T-helper 9 cell (primary cell): ENCODE data around the gene NGDN.
"Not testable (repeated sequence)": the region's sequence is repeated elsewhere in the genome, so short reads cannot be mapped to it uniquely, and the experiment has no call there.

Source experiments
- DNase-seq: peaks from one replicate; pipeline ENCODE4 v3.0.0-alpha.2; 2020

The NGDN gene

DNA sequence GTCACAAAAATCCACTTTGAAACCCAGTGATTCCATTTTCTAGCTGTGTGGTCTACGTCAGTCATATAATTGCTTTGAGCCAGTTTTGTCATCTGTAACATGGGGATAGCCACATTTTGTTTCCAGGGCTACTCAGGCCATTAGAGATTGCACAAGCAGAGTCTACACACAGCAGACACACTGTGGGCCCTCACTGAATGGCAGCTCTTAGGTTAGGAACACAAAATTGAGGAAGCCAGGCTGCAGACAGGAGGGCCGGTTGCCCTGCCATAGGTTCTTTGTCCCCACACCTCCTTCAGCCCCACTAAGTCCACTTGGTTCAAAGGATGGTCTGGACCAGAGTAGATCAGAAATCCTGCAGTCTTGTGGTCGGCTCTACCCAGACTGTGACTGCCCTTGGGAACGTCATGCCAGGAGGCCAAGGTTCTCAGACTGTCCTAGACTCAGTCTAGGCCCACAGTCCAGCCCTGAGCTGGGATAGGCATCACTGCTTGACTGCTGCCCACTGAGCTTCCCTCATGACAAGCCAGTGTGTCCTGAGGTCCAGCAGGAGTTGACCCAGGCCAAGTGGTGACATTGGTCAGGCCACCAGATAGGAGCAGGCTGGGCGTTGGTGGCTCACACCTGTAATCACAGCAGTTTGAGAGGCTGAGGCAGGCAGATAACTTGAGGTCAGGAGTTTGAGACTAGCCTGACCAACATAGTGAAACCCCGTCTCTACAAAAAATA, 30.2 kb upstream of the NGDN start:
- no peak for DNase-seq

DNA sequence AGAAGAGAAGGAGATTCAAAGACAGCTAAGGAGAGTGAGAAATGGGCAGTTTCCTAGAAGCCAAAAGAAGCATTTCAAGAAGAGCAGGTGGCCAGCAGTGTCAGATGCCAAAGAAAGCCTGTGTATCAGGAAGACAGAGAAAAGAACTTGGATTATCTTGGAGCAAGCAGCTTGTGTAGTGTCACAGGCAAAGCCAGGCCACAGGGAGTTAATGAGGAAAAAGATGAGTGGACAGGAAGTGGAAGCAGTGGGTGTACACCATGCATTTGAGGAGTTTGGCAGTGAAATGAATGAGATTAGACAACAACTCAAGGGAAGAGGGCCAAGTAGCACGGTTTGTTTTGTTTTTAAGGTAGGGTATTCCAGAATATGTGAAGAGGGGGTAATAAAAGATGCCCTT, 28.4 kb upstream of the NGDN start:
- no peak for DNase-seq

DNA sequence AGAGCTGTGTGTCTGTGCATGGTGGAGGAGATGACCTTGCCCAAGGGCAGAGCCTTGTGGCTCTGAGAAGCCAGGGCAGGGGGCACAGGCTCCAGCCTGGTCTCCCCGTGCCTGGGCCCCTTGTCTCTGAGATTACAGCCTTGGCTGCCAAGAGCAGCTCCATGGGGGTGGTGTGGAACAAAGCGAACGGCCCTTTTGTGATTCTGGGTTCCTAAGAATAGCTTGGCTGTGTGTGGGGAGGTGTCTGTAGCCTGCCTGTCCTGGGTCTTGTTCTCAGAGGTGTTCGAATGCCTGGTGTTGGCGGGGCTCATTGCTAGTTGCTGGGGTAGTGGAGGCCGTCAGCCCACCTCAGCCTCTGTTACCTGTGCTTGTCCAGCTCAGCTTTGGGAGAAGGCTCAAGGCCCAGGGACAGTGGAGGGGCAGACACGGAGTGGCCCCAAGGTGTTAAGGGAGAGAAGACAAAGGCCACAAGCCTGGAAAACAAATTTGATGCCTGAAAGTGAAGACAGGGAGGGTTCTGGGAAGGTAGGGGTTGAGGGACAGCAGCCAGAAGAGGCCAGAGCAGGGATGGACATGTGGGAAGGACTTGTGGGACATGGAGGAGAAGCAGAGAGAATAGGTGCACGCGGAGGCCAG, 26.7 kb upstream of the NGDN start:
- no peak for DNase-seq

DNA sequence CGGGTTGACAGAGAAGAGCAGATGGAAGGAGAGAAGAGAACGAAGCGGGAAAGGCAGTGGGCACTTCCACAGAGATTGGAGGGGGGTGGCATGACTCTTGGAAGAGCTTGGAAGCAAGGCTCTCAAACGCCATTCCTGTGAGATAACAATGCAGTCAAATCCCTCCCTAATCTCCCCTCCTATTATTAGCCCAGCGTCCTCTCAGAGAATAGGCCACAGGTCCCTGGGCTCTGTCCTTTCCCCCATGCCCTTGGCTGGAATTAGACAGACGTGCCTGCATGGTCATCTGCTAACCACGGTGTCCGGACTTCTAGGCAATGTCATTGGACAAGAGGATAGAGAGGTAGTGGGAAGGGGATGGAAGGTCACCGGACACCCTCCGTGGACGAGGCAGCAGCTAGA, 26.1 kb upstream of the NGDN start:
- no peak for DNase-seq

DNA sequence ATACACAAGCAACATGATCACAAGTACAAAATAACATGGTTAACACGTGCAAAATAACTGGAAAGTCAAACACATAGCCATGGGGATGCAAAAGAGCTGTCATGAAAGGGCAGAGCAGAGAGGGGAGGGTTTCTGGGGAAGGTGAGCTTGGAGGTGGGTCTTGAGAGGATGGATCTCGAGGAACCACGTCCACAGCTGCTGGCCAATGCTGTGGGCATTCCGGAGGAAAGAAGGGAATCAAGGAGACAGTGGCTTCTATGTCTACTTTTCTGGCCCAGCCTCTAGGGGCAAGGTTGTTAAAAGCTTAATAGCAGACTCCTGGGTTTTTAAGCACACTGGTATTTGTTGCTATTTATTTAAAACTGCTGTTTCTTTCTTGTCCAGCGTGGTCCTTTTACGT, 25.6 kb upstream of the NGDN start:
- no peak for DNase-seq

DNA sequence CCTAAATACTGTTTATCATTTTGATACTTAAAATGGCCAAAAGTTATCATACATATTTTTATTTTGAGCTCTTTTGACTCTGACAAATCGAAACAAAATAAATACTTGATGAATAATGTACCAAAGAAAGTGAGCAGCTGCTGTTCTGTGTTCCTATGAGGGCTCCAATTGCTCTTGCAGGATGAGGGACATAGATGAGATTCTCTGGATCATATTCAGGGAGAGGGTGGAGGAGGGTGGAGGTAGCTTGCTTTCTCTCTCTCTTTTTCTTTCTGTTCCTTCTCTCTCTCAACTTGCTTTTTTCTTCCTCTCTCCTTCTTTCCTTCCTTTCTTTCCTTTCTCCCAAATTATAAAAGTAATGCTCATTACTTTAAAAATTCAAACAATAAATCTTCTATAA, 25.2 kb upstream of the NGDN start:
- DNase-seq, result no peak

DNA sequence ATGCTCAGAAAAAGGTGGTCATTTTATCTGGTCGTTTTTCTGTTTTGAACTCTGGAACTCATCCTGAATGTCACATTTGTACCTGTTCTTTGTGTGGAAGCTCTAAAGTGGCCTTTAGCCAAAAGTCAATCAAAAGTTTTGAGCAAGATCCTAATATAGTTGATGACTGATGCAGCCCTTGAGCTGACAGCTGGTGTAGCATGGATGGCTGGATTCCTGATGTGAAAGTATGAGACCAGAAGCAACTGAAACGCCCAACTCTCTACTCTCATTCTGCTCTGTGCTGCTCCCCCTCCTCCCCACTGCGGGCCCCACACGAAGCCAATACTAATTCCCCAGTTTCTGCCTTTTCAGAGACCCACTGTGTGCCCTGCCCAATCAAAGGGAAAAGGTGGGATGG, 23.7 kb upstream of the NGDN start:
- DNase-seq, result no peak

DNA sequence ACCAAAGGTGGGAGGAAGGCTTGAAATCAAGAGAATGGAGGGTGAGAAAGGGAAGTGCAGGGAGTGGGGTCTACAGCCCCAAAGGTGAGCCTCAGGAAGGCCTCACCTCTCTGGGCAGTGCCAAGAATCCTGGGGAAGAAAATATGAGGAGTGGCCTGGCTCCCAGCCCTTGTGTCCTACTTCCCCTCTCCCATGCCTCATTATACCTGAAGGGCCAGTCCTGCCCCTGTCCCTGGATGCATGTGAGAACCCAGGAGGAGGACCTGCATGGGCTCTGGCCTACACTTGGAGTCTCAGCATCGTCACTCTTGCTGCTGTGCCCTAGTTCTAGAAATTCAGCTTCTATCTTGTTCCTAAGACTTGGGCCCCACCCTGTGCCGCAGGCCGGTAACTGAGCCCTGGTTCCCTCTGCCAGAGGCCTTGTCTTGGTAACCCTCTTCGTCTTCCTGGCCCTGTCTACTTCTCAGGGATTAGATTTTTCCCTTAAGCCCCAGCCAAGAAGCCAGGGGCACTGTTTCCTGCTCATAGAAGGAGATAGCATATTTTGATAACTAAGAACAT, 23.1 kb upstream of the NGDN start:
- DNase-seq, result no peak

DNA sequence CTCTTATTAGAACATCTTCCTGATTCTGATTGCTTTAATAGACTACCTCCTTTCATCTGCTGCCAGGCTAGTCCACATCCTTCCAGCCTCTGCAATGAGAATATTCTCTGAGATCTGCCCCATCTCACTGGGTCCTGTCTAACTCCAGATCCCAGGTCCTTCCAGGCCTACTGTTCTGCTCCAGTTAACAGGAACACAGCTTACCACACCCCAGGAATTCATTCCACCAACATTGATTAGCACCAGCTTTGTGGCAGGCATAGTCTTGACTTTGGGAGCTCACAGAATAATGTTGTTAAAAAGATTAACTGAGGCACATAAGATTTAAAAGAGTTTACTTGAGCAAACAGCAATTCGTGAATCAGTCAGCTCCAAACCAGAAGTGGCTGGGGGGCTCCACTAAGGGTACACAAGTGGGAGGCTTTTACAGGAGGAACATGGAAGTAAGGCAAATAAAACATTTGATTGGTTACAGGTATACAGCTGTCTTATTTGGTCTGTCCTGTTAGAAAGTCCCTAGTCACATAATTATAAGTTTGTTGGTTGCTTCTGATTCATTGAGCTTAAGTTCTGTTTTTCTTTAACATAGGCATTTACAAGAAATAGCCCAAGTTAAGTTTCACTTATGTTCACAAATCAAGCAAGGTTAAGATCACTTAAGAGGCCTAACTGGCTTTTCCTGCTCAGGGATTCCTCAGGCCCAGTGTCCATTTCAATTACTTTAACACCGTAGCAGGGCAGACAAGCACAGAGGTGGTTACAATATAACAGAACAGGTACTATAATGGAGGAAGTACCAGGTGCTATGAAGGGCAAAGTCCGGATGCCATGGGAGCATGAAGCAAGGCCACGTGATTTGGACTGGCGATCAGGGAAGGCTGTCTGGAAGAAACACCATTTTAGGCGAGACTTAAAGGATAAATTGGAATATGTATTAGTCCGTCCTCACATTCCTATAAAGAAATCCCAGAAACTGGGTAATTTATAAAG, 21.8 kb upstream of the NGDN start:
- no peak for DNase-seq

DNA sequence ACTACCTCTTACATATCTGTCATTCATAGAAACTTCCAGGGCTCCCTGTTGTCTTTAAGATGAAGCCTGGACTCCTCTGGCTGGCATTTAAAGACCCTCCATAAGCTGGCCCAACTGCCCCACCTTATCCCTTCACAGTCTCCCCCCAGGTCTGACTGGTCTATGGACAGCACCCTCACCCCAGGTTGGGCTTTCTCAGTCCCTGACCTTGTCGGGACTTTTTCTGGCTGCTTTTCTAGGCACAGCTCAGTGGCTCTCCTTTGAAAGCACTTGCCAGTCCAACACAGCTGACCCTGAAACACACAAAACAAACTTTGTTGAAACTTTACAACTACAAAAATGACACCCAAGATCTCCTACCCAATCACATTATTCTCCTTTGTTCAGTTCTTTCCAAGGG, 20.2 kb upstream of the NGDN start:
- no peak for DNase-seq

DNA sequence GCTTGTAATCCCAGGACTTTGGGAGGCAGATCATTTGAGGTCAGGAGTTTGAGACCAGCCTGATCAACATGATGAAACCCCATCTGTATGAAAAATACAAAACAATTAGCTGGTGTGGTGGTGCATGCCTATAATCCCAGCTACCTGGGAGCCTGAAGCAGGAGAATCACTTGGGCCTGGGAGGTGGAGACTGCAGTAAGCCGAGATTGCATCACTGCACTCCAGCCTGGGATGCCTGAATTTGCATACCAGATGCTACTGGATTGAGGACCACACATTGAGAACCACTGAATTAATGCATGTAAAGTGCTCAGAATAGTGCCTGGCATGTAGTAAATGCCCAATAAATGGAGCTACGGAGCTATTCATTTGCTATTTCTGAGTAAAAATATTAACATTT, 19.1 kb upstream of the NGDN start:
- DNase-seq, result no peak

DNA sequence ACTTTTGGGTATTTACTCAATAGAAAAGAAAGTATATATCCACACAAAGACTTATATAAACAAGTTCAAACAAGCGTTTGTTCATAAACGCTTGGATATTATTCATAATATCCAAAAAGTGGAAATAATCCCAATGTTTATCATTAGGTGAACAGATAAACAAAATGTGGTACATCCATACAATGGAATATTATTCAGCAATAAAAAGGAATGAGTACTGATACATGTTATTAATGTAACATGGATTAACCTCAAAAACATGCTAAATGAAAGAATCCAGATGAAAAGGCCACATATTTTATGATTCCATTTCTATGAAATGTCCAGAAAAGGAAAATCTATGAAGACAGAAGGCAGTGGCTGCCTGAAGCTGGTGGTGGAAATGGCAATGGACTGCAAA, 17.3 kb upstream of the NGDN start:
- no peak for DNase-seq

DNA sequence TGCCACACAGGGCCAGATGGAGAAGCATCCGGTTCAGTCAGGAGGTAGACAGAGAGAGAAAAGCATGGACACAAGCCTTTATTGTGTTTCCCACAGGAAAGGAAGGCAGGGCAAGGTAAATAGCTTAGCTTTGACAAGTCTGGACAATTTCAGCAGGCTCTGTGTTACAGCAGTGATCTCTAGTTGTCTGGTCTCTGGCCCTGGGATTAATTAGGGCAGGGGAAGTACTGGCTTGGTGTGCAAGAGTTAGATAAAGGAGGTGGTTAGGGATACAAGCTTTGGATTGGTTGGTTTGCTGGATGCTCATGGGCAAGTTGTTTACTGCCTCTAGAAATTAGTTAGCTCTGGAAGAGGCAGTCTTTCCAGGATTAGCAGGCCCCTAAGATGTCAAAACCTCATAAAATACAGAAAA, 15.1 kb upstream of the NGDN start:
- no peak for DNase-seq

DNA sequence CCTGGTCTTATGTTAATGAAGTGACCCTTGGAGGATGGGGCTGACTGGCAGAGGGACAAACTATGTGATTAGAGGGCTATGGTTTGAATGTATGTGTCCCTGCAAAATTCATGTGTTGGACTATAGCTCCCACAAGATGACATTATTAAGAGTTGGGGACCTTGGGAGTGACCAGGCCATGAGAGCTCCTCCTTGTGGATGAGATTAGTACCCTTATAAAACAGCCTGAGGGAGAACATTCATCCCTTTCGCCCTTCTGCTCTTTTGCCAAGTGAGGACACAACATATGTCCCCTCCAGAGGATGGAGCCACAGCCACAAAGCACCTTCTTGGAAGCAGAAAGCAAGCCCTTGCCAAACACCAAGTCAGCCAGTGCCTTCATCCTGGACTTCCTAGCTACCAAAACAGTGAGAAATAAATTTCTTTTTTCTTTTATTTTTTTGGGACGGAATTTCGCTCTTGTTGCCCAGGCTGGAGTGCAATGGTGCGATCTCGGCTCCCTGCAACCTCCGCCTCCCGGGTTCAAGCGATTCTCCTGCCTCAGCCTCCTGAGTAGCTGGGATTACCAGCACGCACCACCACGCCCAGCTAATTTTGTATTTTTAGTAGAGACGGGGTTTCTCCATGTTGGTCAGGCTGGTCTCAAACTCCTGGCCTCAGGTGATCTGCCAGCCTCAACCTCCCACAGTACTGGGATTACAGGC, 12.5 kb upstream of the NGDN start:
- DNase-seq, result not testable (repeated sequence)

DNA sequence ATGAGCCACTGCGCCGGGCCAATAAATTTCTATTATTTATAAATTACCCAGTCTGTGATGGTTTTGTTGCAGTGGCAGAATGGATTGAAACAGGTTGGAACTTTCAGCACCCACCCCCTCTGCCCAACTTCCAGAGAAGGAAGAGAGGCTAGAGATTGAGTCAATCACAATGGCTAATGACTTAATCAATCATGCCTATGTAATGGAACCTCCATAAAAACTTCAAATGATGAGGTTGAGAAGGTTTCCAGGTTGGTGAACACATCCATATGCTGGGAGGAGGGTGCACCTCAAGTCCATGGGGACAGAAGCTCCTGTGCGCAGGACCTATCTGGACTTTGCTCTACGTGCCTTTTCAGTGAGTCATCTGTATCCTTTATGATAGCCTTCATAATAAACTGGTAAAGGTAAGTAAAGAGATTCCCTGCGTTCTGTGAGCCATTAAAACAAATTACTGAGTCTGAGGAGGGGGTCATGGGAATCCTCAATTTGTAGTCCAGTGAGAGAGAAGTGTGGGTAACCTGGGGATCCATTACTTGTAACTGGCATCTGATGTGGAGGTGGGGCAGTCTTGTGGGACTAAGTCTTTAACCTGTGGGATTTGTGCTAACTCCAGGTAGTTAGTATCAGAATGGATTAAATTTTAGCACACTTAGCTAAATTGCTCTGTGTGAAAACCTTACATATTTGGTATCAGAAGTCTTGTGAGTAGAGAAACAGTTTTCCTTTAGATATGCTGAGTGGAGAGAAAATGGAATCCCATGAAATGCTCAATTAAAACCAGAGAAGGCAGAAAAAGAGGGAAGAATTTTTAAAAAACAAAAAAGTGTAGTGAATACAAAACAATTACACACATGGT, 11.7 kb upstream of the NGDN start:
- no peak for DNase-seq

DNA sequence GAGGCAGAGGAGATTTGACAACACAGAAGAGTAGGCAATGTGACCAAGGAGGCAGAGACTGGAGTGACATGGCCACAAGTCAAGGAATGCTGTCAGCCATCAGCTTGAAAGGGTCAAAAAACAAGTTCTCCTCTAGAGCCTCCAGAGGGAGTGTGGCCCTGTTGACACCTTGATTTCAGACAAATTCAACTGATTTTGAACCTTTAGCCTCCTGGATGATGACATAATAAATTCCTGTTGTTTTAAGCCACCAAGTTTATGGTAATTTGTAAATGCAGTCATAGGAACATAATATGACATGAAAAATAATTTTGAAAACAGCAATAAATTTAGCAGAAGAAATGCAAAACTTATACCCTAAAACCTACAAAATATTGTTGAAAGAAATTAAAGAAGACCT, 8.5 kb upstream of the NGDN start:
- DNase-seq, result no peak

DNA sequence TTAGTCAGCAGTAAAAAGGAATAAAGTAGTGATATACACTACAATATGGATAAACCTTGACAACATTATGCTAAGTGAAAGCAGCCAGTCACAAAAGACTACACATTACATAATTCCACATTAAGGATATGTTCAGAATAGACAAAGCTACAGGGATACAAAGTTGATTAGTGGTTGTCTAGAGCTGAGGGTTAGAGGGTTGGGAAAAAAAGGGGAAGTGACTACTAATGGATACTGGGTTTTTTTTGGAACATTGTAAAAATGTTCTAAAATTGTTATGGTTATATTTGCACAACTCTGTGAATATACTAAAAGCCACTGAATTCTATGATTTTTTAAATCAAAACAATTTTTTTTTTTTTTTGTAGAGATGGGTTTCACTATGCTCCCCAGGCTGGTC, 4.8 kb upstream of the NGDN start:
- DNase-seq, result no peak

DNA sequence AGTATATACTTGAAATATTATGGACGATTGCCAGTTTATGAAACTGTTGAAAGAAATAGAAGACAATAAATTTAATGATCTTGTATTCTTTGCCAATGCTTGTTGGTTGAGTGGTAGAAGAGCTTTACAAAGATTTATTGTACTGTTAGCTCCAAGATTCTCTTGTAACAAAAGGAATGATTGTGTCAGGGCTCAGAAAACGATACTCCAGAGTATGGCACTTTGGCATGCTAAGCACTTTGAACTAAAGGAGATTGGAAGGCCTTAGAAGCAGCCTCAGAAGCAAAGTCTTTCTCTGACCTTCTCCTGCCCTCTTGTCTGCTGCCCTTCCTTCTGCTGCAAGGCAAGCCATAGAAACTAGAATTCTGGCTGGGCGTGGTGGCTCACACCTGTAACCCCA, 4.2 kb upstream of the NGDN start:
- no peak for DNase-seq

DNA sequence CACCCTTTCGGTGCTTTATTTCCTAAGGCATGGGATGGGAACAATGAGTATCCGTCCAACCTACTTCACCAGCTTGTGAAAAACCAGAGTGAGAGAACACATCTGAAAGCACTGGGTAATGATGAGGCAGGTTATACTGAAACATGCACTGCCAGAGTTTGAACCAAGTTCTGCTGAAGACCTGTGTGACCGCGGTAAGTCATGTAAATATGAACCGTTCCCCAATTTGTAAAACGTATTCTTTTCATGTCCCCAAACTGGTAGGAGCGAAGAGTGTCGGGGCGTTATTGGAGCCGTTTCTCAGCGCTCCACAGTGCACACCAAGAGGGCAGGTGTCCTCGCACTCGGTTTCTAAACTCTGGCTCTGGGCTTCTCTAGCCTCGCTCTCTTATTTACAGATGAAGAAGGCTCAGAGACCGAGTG, 788 bp upstream of the NGDN start:
- no peak for DNase-seq

DNA sequence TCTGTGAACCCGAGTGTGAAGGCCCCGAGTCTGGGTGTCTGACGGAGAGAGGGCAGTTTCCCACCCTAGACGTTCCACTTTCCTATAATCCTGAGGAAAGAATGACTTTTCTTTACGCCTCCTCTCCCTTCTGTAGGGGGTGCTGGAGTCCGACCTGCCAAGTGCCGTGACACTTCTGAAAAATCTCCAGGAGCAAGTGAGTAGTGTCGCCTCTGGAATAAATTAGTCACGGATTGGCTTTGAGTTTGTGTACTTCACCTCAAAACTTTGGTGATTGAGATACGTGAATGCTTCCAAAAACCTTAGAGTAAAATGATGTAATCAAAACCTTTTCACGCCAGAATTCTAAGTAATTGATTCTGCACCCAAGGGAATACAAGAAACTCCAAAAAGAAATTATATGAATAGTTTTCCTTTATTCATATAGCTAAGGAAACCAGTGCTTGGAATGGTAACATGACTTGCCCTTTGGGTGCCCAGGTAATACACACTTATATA, 452 bp downstream of the NGDN start:
- DNase-seq, result no peak

DNA sequence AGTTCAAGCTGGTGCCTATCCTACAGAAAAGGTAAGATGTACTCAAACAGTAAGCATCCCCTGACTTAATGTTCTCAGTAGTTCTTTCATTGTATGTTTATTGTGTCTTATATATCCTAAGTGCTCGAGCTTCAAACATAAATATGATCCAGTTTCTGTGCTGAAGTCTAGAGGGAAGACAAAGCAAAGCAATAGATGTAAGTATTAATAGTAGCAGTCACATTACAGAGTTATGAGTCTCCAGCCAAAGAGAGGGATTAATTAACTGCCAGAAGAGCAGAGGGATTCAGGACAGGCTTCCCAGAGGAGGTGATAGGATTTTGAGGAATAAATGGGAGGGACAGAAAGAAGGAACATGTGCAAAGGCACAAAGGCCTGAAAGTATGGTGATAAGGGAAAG, 1.4 kb downstream of the NGDN start:
- no peak for DNase-seq
